GM12878 (cell line): ENCODE data around the gene SPTLC2. TPM values are rescaled to one million over a fixed set of nuclear protein-coding genes. Genes with fewer than 3 reads are reported as not detected.
A peak's percentile ranks its signal among the peaks of the same experiment; 100 is the strongest.

ENCODE experiments used
- ATAC-seq: fragments of 200-7000 bp; cut with Tn5 transposase; 3 replicates; pipeline ENCODE4 v1.9.1; 2020; ENCODE audit warnings: mild to moderate bottlenecking, moderate library complexity
- BruUV-seq: library from RNA; stranded (reverse); fragments of 400-500 nt; replicated peaks from 2 replicates; lab custom pipeline; 2021; lab: Mats Ljungman, UMichigan
- CTCF ChIA-PET: fragments of 300-600 bp; sonication (Branson Sonifier 250); formaldehyde crosslinking; extraction: SDS; loops from one replicate; lab custom pipeline; 2021; ENCODE audit warnings: inconsistent platforms; lab: Yijun Ruan, JAX
- POLR2A ChIA-PET: fragments of 350-600 bp; formaldehyde crosslinking; extraction: SDS; loops from one replicate; lab custom pipeline; 2021; ENCODE audit warnings: inconsistent platforms; lab: Charles Lee
- RAD21 ChIA-PET: fragments of 300-600 bp; sonication (Branson Sonifier 250); formaldehyde crosslinking; loops from one replicate; lab custom pipeline; 2023; ENCODE audit warnings: antibody characterized with exemption; ENCODE audit not compliant: unreplicated experiment; lab: Charles Lee
- SMC1A ChIA-PET: fragments of 300-600 bp; sonication (Branson Sonifier 250); formaldehyde crosslinking; loops from one replicate; lab custom pipeline; 2023; ENCODE audit not compliant: unreplicated experiment, uncharacterized antibody; lab: Charles Lee
- DNase-seq: peaks from one replicate; pipeline ENCODE4 v3.0.0-alpha.2; 2011; ENCODE audit warnings: low read depth, low spot score
- FAIRE-seq: peaks from 3 replicates; lab custom pipeline; 2011; peaks lifted over from hg19 to GRCh38; lab: Jason Lieb, UNC
- H2AFZ ChIP-seq: 2 replicates; pipeline ENCODE4 v1.6.0; 2011; ENCODE audit warnings: low read depth, low read length, control low read depth; ENCODE audit not compliant: control insufficient read depth
- H3K27ac ChIP-seq: 2 replicates; pipeline ENCODE4 v1.5.1; 2011; ENCODE audit warnings: control low read depth; ENCODE audit not compliant: control insufficient read depth, insufficient read depth
- H3K27me3 ChIP-seq, 2 experiments: replicated peaks in 1 of 2; 2 replicates each; pipeline versions ENCODE4 v1.6.0 to v1.6.1; 2011; ENCODE audit warnings: low read length in 1 of 2; ENCODE audit not compliant: control insufficient read depth in 2 of 2, insufficient read depth in 2 of 2
- H3K36me3 ChIP-seq, 2 experiments: 2 replicates each; pipeline ENCODE4 v1.5.1; 2011; ENCODE audit warnings: low read length in 1 of 2; ENCODE audit not compliant: control insufficient read depth in 2 of 2, insufficient read depth in 2 of 2
- H3K4me1 ChIP-seq: 2 replicates; pipeline ENCODE4 v1.6.1; 2011; ENCODE audit warnings: mild to moderate bottlenecking, low read length, moderate library complexity, mixed read lengths; ENCODE audit not compliant: control insufficient read depth, insufficient read depth
- H3K4me2 ChIP-seq: 2 replicates; pipeline ENCODE4 v1.6.0; 2011; ENCODE audit warnings: control low read depth; ENCODE audit not compliant: control insufficient read depth, insufficient read depth
- H3K4me3 ChIP-seq: fragments of 200-600 bp; sonication (generic); 2 replicates; pipeline ENCODE4 v1.5.1; 2016
- H3K79me2 ChIP-seq: 2 replicates; pipeline ENCODE4 v1.6.0; 2011; ENCODE audit warnings: low read length; ENCODE audit not compliant: control insufficient read depth, insufficient read depth
- H3K9ac ChIP-seq: 2 replicates; pipeline ENCODE4 v1.8.0; 2011; ENCODE audit warnings: low read length, control low read depth, mixed read lengths; ENCODE audit not compliant: control insufficient read depth, insufficient read depth
- H3K9me3 ChIP-seq: replicated peaks from 3 replicates; pipeline ENCODE4 v1.5.1; 2011; ENCODE audit warnings: mild to moderate bottlenecking, low read length; ENCODE audit not compliant: control insufficient read depth, insufficient read depth
- H4K20me1 ChIP-seq: 2 replicates; pipeline ENCODE4 v1.6.0; 2011; ENCODE audit not compliant: control insufficient read depth, insufficient read depth
- IKZF2 ChIP-seq, 2 experiments: fragments of 450-650 bp; IDR thresholded peaks; 2 replicates each; pipeline ENCODE4 v1.6.1; 2017; ENCODE audit warnings: mild to moderate bottlenecking in 2 of 2, moderate library complexity in 2 of 2
- NFIC ChIP-seq: IDR thresholded peaks from 2 replicates; pipeline ENCODE4 v1.6.1; 2012; ENCODE audit warnings: low read depth, mild to moderate bottlenecking, inconsistent platforms, low read length, moderate library complexity
- NRF1 ChIP-seq: conservative IDR thresholded peaks from 2 replicates; pipeline ENCODE4 v1.6.1; 2011; ENCODE audit warnings: mild to moderate bottlenecking, low read depth, low read length, improper control_type of control experiment
- RAD51 ChIP-seq: fragments of 450-650 bp; IDR thresholded peaks from 2 replicates; pipeline ENCODE4 v1.6.1; 2016; ENCODE audit warnings: moderate library complexity, mild to moderate bottlenecking, inconsistent platforms
- RUNX3 ChIP-seq: IDR thresholded peaks from 2 replicates; pipeline ENCODE4 v1.6.1; 2012; ENCODE audit warnings: low read length, inconsistent platforms
- SIX5 ChIP-seq: IDR thresholded peaks from 2 replicates; pipeline ENCODE4 v1.6.1; 2011; ENCODE audit warnings: mild to moderate bottlenecking, low read depth, low read length, moderate library complexity; ENCODE audit not compliant: severe bottlenecking
- STAT1 ChIP-seq: fragments of 450-650 bp; conservative IDR thresholded peaks from 2 replicates; pipeline ENCODE4 v1.6.1; 2014; ENCODE audit warnings: antibody characterized with exemption, mild to moderate bottlenecking
- YY1 ChIP-seq: IDR thresholded peaks from 2 replicates; pipeline ENCODE4 v1.6.1; 2011; ENCODE audit warnings: low read depth, mild to moderate bottlenecking, low read length
- WGBS: methylation state at CpG from one replicate; pipeline ENCODE4 v1.1.6; 2016; ENCODE audit warnings: low lambda C conversion rate; ENCODE audit not compliant: insufficient replicate concordance, insufficient coverage; ENCODE audit errors: missing lambda C conversion rate; 5-methylcytosine and 5-hydroxymethylcytosine counted together
- in situ Hi-C: fragments of 300-500 bp; cut with MboI; formaldehyde crosslinking; loops from 9 replicates; pipeline ENCODE4 v1.14.3; 2018; ENCODE audit warnings: mixed read lengths
- intact Hi-C: fragments of 100-400 bp; cut with micrococcal nuclease; formaldehyde crosslinking; loops from one replicate; pipeline ENCODE4 v1.14.2; 2022; ENCODE audit not compliant: unreplicated experiment
- polyA plus RNA-seq, 11 experiments: library from polyadenylated mRNA; depleted of rRNA in 4 of 11; unstranded in 6 of 11; stranded (reverse) in 5 of 11; fragments of >200 nt; fragmentation: Nextera tagmentation in 4 of 11; fragmentation: Illumina TruSeq in 1 of 11; extraction: Ambion mirVana in 4 of 11; extraction: Trizol in 1 of 11; gene quantifications; 1 replicate in 1 of 11; 2 replicates in 10 of 11; pipeline versions ENCODE4 v1.2.1 to v1.2.3, GENCODE V29; 2011 to 2016; ENCODE audit warnings: inconsistent platforms in 2 of 11, missing spikeins in 2 of 11, low read depth in 1 of 11
- total RNA-seq, 4 experiments: library from RNA; depleted of rRNA in 3 of 4; stranded (reverse); fragments of >200 nt in 3 of 4; fragmentation: Illumina TruSeq in 1 of 4; extraction: Trizol in 1 of 4; gene quantifications; 2 replicates each; pipeline versions ENCODE4 v1.2.1 to v1.2.3, GENCODE V29; 2013 to 2021
- TF ChIP-seq, protein P1 (sequence below): fragments of 450-650 bp; IDR thresholded peaks from 2 replicates; pipeline ENCODE4 v1.6.1; 2018; ENCODE audit warnings: mild to moderate bottlenecking, low read depth, moderate library complexity; ENCODE audit not compliant: partially characterized antibody
- TF ChIP-seq, protein P2 (sequence below): IDR thresholded peaks from 2 replicates; pipeline ENCODE4 v1.6.1; 2011; ENCODE audit warnings: borderline replicate concordance, low read depth, mild to moderate bottlenecking, moderate library complexity, mixed read lengths, low read length; ENCODE audit not compliant: insufficient read depth; ENCODE audit errors: extremely low read length

SPTLC2 gene
- total and polyA plus RNA-seq, 10 of the 15 experiments (the other 5 are each of a cell fraction or from before 2014, with no cell fraction given) = 6.9 to 35.1 (median 19.7) TPM

DNA sequence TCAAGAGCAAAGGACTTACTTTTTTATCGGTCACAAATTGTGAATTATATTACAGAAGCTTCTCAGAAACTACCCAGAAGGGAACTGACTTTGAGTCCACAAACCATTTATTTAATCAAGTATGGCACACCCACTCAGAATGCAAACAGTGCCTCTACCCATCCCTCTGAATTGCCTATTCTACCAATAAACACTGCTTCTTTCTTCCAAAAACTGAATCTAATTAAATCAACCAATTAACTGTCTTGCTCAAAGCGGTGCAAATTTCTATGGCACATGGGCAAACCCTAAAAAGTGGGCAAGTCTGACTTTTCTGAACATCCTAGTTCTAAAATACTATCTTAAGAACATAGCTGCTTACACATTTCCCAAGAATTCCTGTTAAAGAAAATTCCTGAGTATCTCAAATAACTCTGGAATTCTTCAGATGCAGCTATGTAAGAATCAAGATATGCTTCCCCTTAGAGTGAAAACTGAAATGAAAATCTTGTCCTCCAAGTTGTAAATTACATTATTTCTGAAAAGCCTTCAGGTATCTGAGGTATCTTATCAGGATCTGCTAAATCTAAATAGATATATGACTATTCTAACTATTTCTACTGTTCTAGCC lies 4.3 kb downstream of the SPTLC2 start:
- peaks cover 10% of the 10 kb centered on the region for H3K4me1 ChIP-seq
- no peak overlapping the region for H2AFZ ChIP-seq
- RAD21 ChIA-PET = interaction anchor here (0.6 to 1.2 kb wide), 5 partner anchors 9 to 511 kb away, joined by 3 to 4 read pairs (median 3); no protein-coding TSS in a partner anchor
- FAIRE-seq (no peak), DNase-seq (no peak), ATAC-seq (no peak)
- peak overlapping the region; percentile 5; the same call in 1 of the 2 replicates for H3K4me3 ChIP-seq
- SMC1A ChIA-PET = interaction anchor here (0.6 to 3.4 kb wide), 13 partner anchors 10 to 234 kb away, joined by 3 to 11 read pairs (median 4); partner anchors contain the start of gene SAMD15
- no peak for TF ChIP-seq STAT1
- TF ChIP-seq IKZF2 (IDR thresholded peaks at IDR 0.05) = no peak
- TF ChIP-seq SIX5 = no peak
- TF ChIP-seq, protein P1, sequence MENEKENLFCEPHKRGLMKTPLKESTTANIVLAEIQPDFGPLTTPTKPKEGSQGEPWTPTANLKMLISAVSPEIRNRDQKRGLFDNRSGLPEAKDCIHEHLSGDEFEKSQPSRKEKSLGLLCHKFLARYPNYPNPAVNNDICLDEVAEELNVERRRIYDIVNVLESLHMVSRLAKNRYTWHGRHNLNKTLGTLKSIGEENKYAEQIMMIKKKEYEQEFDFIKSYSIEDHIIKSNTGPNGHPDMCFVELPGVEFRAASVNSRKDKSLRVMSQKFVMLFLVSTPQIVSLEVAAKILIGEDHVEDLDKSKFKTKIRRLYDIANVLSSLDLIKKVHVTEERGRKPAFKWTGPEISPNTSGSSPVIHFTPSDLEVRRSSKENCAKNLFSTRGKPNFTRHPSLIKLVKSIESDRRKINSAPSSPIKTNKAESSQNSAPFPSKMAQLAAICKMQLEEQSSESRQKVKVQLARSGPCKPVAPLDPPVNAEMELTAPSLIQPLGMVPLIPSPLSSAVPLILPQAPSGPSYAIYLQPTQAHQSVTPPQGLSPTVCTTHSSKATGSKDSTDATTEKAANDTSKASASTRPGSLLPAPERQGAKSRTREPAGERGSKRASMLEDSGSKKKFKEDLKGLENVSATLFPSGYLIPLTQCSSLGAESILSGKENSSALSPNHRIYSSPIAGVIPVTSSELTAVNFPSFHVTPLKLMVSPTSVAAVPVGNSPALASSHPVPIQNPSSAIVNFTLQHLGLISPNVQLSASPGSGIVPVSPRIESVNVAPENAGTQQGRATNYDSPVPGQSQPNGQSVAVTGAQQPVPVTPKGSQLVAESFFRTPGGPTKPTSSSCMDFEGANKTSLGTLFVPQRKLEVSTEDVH = no peak
- no peak for TF ChIP-seq YY1
- no peak for TF ChIP-seq RUNX3
- TF ChIP-seq NRF1 = no peak
- no peak for TF ChIP-seq NFIC
- TF ChIP-seq RAD51 = no peak
- TF ChIP-seq, protein P2, sequence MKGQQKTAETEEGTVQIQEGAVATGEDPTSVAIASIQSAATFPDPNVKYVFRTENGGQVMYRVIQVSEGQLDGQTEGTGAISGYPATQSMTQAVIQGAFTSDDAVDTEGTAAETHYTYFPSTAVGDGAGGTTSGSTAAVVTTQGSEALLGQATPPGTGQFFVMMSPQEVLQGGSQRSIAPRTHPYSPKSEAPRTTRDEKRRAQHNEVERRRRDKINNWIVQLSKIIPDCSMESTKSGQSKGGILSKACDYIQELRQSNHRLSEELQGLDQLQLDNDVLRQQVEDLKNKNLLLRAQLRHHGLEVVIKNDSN = no peak
- no peak overlapping the region for H3K27ac ChIP-seq
- WGBS = 100% methylated on average over 2 of the region's 2 CpGs
- H3K9ac ChIP-seq = no peak overlapping the region
- POLR2A ChIA-PET = interaction anchor here (0.6 to 1.1 kb wide), 5 partner anchors 9 to 416 kb away, joined by 3 to 8 read pairs (median 3); no protein-coding TSS in a partner anchor
- H3K4me2 ChIP-seq = peak overlapping the region; percentile 32; the same call in 1 of the 2 replicates
- CTCF ChIA-PET = interaction anchor here (1.0 to 1.4 kb wide), 4 partner anchors 10 to 153 kb away, joined by 3 to 4 read pairs (median 4); no protein-coding TSS in a partner anchor
- no peaks in the 10 kb centered on the region for H4K20me1 ChIP-seq
- H3K9me3 ChIP-seq = no peaks in the 10 kb centered on the region
- H3K36me3 ChIP-seq = no peaks in the 10 kb centered on the region
- no TSS peak for BruUV-seq
- H3K79me2 ChIP-seq = peaks cover 59% of the 10 kb centered on the region
- no peaks in the 10 kb centered on the region for H3K27me3 ChIP-seq
- in situ Hi-C loops (no loop called here), intact Hi-C loops (loop anchor here (10.0 kb wide), 1 partner anchor 93 kb away; the partner anchor contains the start of genes ALKBH1 and SLIRP)
